ENCODE results near the gene MCC.

DNA sequence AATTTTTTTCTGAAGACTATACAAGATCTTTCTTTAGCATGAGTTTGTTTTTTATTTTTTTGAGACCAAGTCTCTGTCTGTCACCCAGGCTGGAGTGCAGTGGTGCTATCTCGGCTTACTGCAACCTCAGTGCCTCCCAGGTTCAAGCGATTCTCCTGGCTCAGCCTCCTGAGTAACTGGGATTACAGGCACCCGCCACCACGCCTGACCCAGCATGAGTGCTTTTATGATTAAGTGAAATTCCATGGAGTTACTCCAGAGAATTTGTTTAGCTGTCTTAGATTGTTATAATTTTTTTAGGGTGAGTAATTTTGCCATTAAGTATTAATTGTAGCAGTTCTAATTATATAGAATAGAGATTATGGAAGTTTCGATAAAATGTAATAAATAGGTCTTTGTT, 39.5 kb upstream of the MCC start:
- TF ChIP-seq, protein P1, sequence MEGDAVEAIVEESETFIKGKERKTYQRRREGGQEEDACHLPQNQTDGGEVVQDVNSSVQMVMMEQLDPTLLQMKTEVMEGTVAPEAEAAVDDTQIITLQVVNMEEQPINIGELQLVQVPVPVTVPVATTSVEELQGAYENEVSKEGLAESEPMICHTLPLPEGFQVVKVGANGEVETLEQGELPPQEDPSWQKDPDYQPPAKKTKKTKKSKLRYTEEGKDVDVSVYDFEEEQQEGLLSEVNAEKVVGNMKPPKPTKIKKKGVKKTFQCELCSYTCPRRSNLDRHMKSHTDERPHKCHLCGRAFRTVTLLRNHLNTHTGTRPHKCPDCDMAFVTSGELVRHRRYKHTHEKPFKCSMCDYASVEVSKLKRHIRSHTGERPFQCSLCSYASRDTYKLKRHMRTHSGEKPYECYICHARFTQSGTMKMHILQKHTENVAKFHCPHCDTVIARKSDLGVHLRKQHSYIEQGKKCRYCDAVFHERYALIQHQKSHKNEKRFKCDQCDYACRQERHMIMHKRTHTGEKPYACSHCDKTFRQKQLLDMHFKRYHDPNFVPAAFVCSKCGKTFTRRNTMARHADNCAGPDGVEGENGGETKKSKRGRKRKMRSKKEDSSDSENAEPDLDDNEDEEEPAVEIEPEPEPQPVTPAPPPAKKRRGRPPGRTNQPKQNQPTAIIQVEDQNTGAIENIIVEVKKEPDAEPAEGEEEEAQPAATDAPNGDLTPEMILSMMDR (conservative IDR thresholded peaks at IDR 0.05; ENCODE audit: low read depth, low read length), result no peak
- no peak for TF ChIP-seq POLR2A (IDR thresholded peaks at IDR 0.05; ENCODE audit: low read depth, low read length)
- no peak for TF ChIP-seq CHD1 (IDR thresholded peaks at IDR 0.05; ENCODE audit: low read depth, low read length)
- TF ChIP-seq RAD21 (IDR thresholded peaks at IDR 0.05; ENCODE audit: low read length), result no peak
- no peak for TF ChIP-seq MAFK (IDR thresholded peaks at IDR 0.05; ENCODE audit: low read depth, low read length)
- TF ChIP-seq, protein P2, sequence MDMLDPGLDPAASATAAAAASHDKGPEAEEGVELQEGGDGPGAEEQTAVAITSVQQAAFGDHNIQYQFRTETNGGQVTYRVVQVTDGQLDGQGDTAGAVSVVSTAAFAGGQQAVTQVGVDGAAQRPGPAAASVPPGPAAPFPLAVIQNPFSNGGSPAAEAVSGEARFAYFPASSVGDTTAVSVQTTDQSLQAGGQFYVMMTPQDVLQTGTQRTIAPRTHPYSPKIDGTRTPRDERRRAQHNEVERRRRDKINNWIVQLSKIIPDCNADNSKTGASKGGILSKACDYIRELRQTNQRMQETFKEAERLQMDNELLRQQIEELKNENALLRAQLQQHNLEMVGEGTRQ (IDR thresholded peaks at IDR 0.05; ENCODE audit: low read depth, low read length), result no peak
- no peak for TF ChIP-seq SMC3 (IDR thresholded peaks at IDR 0.05; ENCODE audit: low read depth, low read length)
- no peak for TF ChIP-seq FOS (IDR thresholded peaks at IDR 0.05; ENCODE audit: low read depth, low read length)
